Gastrocnemius medialis (tissue), 4 donors: ENCODE measurements around the gene NRL.

Experiments
- CTCF ChIP-seq, 5 experiments: fragments of 450-650 bp in 3 of 5; fragments of 200-600 bp in 2 of 5; sonication (generic) in 2 of 5; IDR thresholded peaks in 4 of 5; conservative IDR thresholded peaks in 1 of 5; 1 replicate in 4 of 5; 2 replicates in 1 of 5; pipeline ENCODE4 v1.5.1; 2016 to 2019; ENCODE audit warnings: antibody characterized with exemption in 5 of 5, mild to moderate bottlenecking in 3 of 5, moderate library complexity in 3 of 5
- POLR2A ChIP-seq, 2 donors: fragments of 450-650 bp; IDR thresholded peaks; one replicate each; pipeline ENCODE4 v1.6.1; 2017; ENCODE audit warnings: antibody characterized with exemption in 2 of 2, mild to moderate bottlenecking in 2 of 2, moderate library complexity in 2 of 2

- TF ChIP-seq CTCF (IDR thresholded peaks at IDR 0.05 in 4 of 5, conservative IDR thresholded peaks at IDR 0.05 in 1 of 5) (no peak), POLR2A (IDR thresholded peaks at IDR 0.05) (no peak)
Measured at GRCh38 chr14:24042746-24043145, 72.0 kb downstream of the NRL start.
